Activated naive CD8-positive, alpha-beta T cell (primary cell): ENCODE results near the gene SBK1.

Source experiments
- H3K27ac Mint-ChIP-seq: one replicate; pipeline ENCODE4 v1.8.0; 2021; ENCODE audit warnings: mixed read lengths
- H3K27me3 Mint-ChIP-seq: one replicate; pipeline ENCODE4 v1.8.0; 2021; ENCODE audit warnings: mixed read lengths
- H3K36me3 Mint-ChIP-seq: one replicate; pipeline ENCODE4 v1.8.0; 2021; ENCODE audit warnings: mixed read lengths
- H3K4me1 Mint-ChIP-seq: one replicate; pipeline ENCODE4 v1.8.0; 2021; ENCODE audit warnings: low read depth, mixed read lengths
- H3K4me3 Mint-ChIP-seq: one replicate; pipeline ENCODE4 v1.8.0; 2021; ENCODE audit warnings: mild to moderate bottlenecking, mixed read lengths
- H3K9me3 Mint-ChIP-seq: one replicate; pipeline ENCODE4 v1.8.0; 2021; ENCODE audit warnings: low read depth, mixed read lengths

SBK1 gene

DNA sequence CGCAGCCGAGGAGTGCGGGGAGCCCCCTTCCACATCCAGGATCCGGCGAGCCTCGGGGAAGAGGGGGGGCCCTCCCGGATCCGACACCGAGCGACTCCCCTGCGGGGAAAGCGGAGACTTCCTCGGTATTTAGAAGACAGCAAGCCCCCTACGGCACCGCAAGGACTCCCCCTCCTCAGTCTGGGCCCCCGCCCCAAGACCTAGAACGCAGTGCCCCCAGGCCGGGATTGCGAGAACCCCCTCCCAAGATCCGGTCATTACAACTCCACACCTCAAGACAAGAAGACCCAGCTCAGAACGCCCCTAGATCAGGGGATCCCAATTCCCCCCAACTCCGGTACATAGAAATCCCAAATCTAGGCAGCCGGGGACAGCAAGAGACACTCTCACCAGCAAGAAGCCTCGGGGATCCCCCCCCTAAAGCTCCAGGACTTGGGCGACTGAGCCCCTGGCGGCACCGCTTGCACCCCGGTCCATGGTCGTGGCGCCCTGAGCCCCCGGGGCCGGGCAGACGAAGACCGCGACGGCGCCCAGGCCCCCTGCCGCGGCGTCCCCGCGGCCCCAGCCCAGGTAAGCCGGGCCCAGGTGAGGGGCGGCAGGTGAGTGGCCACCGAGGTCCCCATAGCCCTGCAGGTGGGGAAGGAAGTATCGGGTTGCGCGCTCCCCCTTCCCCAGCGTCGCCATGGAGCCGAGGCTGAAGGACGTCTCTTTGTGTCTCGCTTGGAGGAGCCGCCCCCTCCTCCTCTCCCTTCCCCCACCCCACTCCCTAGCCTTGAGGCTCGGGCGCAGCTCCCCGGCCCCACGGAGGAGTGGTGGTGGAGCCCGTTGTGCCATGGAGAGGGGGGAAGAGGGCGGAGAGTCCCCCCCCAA lies 641 bp downstream of the SBK1 start:
- Mint-ChIP-seq H3K36me3 (no peaks in the 10 kb centered on the region), H3K4me3 (peak overlapping the region; percentile 88), H3K9me3 (no peaks in the 10 kb centered on the region), H3K27ac (peak overlapping the region; percentile 76), H3K4me1 (peaks cover 65% of the 10 kb centered on the region), H3K27me3 (no peaks in the 10 kb centered on the region)

DNA sequence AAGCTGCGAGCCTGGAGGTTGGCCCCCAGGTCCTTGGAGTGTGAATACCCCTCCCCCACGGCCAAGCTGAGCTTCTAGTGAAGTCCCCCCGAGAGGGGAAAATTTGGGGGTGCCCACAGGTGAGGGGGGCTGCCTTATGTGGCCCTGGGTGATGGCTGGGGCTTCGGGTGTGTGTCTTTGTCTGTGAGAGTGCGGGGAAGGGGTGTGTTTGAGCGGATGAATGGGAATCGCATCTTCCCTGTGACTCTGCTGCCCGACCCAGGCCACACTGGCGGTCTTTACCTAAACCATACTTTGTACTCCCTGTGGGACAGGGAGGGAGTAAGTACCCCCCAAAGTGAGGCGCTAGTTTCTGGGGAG lies 1.3 kb downstream of the SBK1 start:
- H3K9me3 Mint-ChIP-seq, result no peaks in the 10 kb centered on the region
- H3K4me3 Mint-ChIP-seq, result peak overlapping the region; percentile 82
- H3K27ac Mint-ChIP-seq, result peak overlapping the region; percentile 34
- no peaks in the 10 kb centered on the region for H3K36me3 Mint-ChIP-seq
- peaks cover 67% of the 10 kb centered on the region for H3K4me1 Mint-ChIP-seq
- no peaks in the 10 kb centered on the region for H3K27me3 Mint-ChIP-seq

DNA sequence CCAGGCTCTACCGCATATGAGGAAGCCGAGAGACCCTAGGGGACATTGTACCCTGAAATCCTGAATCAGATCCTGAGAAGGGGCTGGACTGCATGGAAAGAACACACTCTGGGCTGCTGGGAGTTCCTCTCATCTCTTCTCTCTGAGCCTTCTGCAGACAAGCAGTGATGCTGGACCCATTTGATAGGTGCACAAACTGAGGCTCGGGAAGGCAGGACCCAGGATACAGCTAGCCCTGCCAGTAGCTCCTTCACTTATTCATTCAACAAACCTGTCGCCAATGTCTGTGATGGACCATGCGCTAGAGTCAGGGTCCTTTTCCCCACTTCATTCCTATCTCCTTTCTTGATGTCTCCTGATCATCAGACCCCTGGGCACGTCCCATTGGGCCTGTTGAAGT lies 1.9 kb downstream of the SBK1 start:
- H3K4me3 Mint-ChIP-seq, result peak overlapping the region; percentile 82
- no peaks in the 10 kb centered on the region for H3K9me3 Mint-ChIP-seq
- H3K36me3 Mint-ChIP-seq, result no peaks in the 10 kb centered on the region
- no peaks in the 10 kb centered on the region for H3K27me3 Mint-ChIP-seq
- H3K27ac Mint-ChIP-seq, result peak overlapping the region; percentile 34
- peaks cover 66% of the 10 kb centered on the region for H3K4me1 Mint-ChIP-seq

DNA sequence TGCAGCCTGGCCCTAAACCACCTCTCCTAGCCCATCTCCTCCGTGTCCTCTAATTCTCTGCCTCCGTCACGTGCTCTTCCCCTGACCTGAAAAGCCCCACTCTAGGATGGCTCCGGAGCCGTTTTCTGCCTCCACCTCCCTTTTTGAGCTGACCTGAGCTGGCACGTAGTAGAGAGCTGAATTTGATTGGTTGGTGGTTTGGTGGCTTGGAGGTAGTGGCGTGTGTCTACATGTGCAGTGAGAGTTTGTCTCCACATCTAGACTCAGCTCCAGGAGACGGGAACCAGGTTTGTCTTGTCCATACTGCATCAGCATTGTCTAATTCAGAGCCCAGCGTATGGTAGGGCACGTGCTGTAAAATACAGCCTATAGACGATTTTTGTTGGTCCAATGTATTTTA lies 3.0 kb downstream of the SBK1 start:
- Mint-ChIP-seq H3K4me3 (peak overlapping the region; percentile 82), H3K36me3 (no peaks in the 10 kb centered on the region), H3K9me3 (no peaks in the 10 kb centered on the region), H3K4me1 (peaks cover 68% of the 10 kb centered on the region), H3K27ac (peak overlapping the region; percentile 81), H3K27me3 (no peaks in the 10 kb centered on the region)

DNA sequence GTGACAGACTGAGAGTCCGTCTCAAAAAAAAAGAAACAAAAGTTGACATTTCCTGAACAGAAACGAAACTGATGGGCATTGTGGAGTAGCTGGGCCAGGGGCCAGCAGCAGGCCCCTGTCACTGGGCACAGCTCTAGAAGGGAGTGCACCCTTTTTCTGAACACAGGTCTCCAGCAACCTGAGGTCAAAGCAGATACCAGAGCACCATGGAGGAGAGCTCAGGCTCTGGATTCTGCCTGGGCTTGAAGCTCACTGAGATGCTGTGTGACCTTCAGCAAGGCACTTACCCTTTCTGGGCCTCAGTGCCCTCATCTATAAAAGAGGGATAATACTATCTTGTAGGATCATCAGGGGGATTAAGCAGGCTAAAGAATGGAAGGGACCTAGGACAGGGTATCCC lies 5.0 kb downstream of the SBK1 start:
- H3K36me3 Mint-ChIP-seq, result no peaks in the 10 kb centered on the region
- H3K4me1 Mint-ChIP-seq, result peaks cover 70% of the 10 kb centered on the region
- no peaks in the 10 kb centered on the region for H3K27me3 Mint-ChIP-seq
- H3K4me3 Mint-ChIP-seq, result no peak overlapping the region
- peak overlapping the region; percentile 55 for H3K27ac Mint-ChIP-seq
- H3K9me3 Mint-ChIP-seq, result no peaks in the 10 kb centered on the region

DNA sequence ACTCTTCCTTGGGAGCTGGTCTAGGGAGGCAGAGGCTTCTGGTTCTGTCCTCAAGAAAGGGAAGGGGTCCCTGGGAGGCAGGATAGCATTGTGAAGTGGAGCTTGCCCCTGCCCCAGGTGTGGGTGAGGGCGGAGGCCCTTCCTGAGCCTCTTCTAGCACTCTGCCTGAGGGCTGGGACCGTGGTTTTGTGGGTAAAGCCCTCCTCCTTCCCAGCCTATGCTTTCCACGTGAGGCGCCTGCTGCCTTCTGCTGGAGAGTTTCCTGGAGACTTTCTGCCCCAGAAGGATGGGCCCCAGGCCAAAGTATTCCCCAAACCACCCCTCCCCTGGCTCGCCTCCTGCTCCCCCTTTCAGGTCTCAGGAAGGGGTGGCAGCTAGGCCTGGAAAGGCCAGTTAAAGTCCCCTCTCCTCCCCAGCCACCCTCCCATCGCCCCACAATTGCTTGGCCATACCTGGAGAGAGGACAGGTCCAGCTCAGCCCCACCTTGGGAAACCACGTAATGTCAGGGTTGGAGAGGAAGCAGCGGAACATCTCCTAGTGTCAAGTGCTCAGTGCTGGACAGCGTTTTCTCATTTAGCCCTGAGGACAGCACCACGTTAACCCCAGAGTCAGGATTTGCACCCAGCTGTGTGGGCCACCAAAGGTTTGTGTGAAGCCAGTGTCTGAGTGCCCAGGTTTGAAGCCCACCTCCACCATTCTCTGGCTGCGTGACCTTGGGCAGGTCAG lies 5.6 kb downstream of the SBK1 start:
- Mint-ChIP-seq H3K4me3 (peak overlapping the region; percentile 62), H3K27ac (no peak overlapping the region), H3K36me3 (no peaks in the 10 kb centered on the region), H3K4me1 (peaks cover 76% of the 10 kb centered on the region), H3K9me3 (no peaks in the 10 kb centered on the region), H3K27me3 (no peaks in the 10 kb centered on the region)

DNA sequence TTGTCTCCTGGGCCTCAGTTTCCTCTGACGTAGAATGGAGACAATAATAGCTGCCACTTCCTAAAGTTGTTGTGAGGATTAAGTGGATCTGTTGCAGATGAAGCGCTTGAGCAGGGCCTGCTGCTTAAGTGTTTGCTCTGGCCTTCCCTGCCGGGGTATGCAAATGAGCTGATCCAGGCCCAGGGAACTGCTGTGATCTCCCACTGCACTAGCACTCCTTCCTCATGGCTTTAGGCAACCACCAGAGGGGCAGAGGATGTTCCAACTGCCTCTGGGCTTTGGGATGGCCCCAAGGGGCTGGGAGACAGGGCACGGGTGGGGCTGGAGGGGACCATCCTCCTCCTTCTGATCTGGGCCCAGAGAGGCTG lies 6.2 kb downstream of the SBK1 start:
- no peaks in the 10 kb centered on the region for H3K9me3 Mint-ChIP-seq
- H3K36me3 Mint-ChIP-seq, result peaks cover 2% of the 10 kb centered on the region
- H3K27me3 Mint-ChIP-seq, result no peaks in the 10 kb centered on the region
- H3K4me1 Mint-ChIP-seq, result peaks cover 78% of the 10 kb centered on the region
- H3K27ac Mint-ChIP-seq, result no peak overlapping the region
- H3K4me3 Mint-ChIP-seq, result no peak overlapping the region

DNA sequence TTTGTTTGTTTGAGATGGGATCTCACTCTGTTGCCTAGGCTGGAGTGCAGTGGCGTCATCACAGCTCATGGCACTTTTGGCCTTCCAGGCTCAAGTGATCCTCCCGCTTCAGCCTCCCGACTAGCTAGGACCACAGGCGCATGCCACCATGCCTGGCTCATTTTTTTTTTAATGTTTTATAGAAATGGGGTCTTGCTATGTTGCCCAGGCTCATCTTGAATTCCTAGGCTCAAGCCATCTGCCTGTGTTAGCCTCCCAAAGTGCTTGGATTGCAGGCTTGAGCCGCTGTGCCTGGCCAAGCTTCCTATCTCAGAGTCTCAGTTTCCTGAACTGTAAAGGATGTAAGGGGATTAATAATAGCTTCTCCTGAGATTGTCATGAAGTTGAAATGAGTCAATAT lies 8.0 kb downstream of the SBK1 start:
- peaks cover 6% of the 10 kb centered on the region for H3K36me3 Mint-ChIP-seq
- H3K4me1 Mint-ChIP-seq, result peaks cover 62% of the 10 kb centered on the region
- H3K9me3 Mint-ChIP-seq, result no peaks in the 10 kb centered on the region
- no peak overlapping the region for H3K27ac Mint-ChIP-seq
- H3K4me3 Mint-ChIP-seq, result no peak overlapping the region
- H3K27me3 Mint-ChIP-seq, result no peaks in the 10 kb centered on the region

DNA sequence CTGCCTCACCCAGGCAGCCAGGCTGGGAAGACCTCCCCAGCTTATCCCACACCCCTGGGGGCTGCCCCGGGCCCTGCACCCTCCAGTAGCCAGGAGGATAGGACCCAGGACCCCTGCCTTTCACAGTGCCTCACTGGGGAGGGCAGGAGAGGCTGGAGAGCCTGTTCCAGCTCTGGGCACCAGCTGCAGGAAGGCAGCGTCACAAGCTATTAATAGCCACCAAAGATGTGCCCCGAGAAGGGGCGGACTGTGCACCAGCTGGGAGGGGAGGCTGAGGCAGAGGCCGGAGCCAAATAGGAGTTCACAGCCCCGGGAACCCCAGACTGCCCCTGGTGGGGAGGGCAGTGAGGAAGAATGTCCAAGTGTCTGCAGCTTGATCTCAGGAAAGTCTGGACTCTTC lies 8.8 kb downstream of the SBK1 start:
- H3K4me3 Mint-ChIP-seq, result no peak overlapping the region
- peaks cover 8% of the 10 kb centered on the region for H3K36me3 Mint-ChIP-seq
- H3K27ac Mint-ChIP-seq, result no peak overlapping the region
- H3K9me3 Mint-ChIP-seq, result no peaks in the 10 kb centered on the region
- H3K4me1 Mint-ChIP-seq, result peaks cover 64% of the 10 kb centered on the region
- H3K27me3 Mint-ChIP-seq, result no peaks in the 10 kb centered on the region

DNA sequence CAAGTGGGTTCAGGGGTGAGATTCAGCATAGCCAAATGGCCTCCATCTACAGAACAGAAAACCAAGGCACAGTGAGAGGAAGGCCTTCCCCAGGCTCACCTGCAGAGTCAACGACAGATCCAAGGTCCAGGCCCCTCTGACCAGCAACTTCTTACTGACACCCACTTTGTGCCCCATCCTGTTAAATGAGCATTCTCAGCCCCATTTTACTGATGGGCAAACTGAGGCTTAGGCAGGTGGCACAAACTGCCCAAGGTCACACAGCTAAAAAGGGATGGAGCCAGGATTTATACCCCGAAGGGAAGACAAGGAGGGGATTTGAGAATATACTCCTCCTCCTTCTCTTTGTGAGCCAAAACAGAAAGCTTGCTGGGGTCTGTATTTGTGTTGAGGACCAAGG lies 9.3 kb downstream of the SBK1 start:
- H3K4me1 Mint-ChIP-seq, result peaks cover 66% of the 10 kb centered on the region
- peak overlapping the region; percentile 22 for H3K27ac Mint-ChIP-seq

DNA sequence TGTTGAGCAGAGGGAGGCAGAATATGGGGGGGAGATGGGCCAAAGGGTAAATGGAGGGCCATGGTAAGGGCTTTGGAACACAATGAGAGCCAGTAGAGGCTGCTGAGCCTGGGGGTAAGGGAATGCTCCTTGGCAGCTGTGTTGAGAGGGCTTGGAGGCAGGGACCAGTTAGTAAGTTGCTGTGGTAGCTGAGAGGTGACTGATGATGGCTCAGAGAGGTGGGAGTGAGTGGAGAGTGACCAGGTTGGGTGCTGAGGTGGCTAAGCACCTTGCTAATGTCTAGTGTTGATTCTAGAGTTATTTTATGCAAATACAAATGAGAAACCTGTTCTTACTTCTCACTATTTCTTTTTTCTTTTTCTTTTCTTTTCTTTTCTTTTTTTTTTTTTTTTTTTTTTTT lies 10.8 kb downstream of the SBK1 start:
- peak overlapping the region; percentile 52 for H3K27ac Mint-ChIP-seq
- H3K36me3 Mint-ChIP-seq, result peaks cover 8% of the 10 kb centered on the region
- H3K4me1 Mint-ChIP-seq, result peaks cover 57% of the 10 kb centered on the region
- H3K27me3 Mint-ChIP-seq, result no peaks in the 10 kb centered on the region
- no peak overlapping the region for H3K4me3 Mint-ChIP-seq
- no peaks in the 10 kb centered on the region for H3K9me3 Mint-ChIP-seq

More for the DNA sequence above, 9.3 kb downstream of the SBK1 start:
- Mint-ChIP-seq H3K4me3 (no peak overlapping the region), H3K27me3 (no peaks in the 10 kb centered on the region), H3K36me3 (peaks cover 8% of the 10 kb centered on the region), H3K9me3 (no peaks in the 10 kb centered on the region)

DNA sequence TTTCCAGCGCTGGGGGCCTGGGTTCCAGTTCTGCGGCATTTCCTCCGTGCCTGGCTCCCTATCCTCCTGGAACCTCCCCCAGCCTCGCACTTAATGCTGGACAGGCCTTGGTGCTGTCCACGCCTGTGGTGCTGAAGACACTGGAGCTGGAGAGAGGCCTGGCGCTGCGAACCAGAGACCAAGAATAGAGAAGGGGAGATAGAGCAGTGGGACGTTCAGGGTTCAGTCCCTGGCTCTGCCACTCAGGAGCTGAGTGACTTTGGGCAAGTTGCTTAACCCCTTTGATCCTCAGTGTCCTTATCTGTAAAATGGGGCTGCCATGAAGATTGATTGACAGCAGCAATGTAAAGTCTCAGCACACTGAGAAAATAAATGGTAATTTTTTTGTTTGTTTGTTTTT lies 11.9 kb downstream of the SBK1 start:
- H3K4me1 Mint-ChIP-seq, result peaks cover 55% of the 10 kb centered on the region
- H3K27me3 Mint-ChIP-seq, result no peaks in the 10 kb centered on the region
- H3K4me3 Mint-ChIP-seq, result no peak overlapping the region
- no peaks in the 10 kb centered on the region for H3K9me3 Mint-ChIP-seq
- H3K36me3 Mint-ChIP-seq, result peaks cover 11% of the 10 kb centered on the region
- H3K27ac Mint-ChIP-seq, result no peak overlapping the region

DNA sequence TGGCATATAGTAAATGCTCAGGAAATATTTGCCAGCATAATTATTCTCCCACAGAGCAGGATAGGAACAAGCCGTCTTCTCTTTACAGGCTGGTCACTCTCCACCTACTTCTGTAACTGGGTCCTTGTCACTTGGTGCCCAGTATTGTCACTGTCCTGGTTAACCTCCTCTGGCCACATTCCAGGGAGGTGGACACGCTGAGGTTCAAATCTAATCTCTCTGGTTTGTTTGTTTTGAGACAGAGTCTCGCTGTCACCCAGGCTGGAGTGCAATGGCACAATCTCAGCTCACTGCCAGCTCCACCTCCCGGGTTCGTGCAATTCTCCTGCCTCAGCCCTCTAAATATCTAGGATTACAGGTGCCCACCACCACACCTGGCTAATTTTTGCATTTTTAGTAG lies 15.6 kb downstream of the SBK1 start:
- H3K27me3 Mint-ChIP-seq, result no peaks in the 10 kb centered on the region
- H3K4me1 Mint-ChIP-seq, result peaks cover 62% of the 10 kb centered on the region

DNA sequence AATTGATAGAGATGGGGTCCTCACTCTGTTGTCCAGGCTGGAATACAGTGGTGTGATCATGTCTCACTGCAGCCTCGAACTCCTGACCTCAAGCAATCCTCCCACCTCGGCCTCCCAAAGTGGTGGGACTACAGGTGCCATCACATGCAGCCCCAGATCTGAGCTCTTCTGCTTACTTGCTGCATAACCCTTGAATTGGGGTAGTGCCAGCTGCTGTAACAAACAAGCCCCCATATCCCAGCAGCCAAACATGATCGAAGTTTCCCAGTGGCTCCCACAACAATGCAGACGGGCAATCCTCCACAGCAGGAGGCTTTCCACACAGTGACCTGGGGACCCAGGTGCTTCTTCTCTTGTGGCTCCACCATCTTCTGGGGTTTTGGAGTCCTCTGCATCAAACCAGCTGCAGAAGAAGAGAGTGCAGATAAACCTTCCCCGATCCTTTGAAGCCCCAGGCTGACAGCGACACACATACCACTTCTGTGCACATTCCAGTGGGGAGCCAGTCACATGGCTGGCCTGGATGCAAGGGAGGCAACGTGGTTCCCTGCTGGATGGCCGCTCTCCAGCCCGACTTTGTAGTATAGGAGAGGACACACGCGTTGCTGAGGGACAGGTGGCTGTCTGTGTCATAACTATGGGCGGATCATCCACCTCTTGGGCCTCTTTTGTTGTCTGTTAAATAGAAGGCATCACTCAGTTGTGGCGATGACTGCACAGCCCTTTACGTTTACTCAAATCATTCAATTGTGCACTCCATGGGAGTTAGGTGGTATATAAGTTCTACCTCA lies 16.7 kb downstream of the SBK1 start:
- H3K27me3 Mint-ChIP-seq, result no peaks in the 10 kb centered on the region
- peaks cover 64% of the 10 kb centered on the region for H3K4me1 Mint-ChIP-seq
- H3K9me3 Mint-ChIP-seq, result no peaks in the 10 kb centered on the region
- H3K36me3 Mint-ChIP-seq, result peaks cover 12% of the 10 kb centered on the region
- H3K27ac Mint-ChIP-seq, result peak overlapping the region; percentile 92
- H3K4me3 Mint-ChIP-seq, result peak overlapping the region; percentile 74

More for the DNA sequence above, 15.6 kb downstream of the SBK1 start:
- Mint-ChIP-seq H3K4me3 (no peak overlapping the region), H3K9me3 (no peaks in the 10 kb centered on the region), H3K27ac (peak overlapping the region; percentile 46), H3K36me3 (peaks cover 14% of the 10 kb centered on the region)

DNA sequence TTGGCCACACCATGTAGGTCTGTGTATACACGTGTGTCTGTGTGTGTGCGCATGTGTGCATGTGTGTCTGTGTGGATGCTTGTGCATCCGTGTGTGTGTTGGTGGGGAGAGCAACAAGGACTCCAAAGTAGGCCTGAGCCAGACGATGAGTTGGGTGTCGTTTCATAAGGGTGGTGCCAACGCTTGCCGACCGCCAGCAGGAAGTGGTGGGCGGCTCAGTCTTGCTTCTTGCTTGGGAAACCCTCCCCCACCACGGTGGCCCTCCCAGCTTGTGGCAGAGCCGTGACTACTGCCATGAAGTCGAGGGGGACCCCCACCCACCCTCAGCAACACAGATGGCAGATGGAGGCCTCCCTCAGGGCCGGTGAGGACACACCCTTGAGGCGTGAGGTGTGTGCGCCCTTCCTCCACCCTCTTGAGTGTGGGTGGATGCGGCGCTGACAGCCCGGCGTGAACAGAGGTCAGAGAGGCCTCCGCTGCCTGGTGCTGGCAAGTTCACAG lies 17.5 kb downstream of the SBK1 start:
- Mint-ChIP-seq H3K36me3 (peaks cover 10% of the 10 kb centered on the region), H3K4me1 (peaks cover 69% of the 10 kb centered on the region), H3K4me3 (peak overlapping the region; percentile 75), H3K27ac (peak overlapping the region; percentile 91), H3K9me3 (no peaks in the 10 kb centered on the region), H3K27me3 (no peaks in the 10 kb centered on the region)
